ENCODE measurements around the gene CCDC122. TPM values are rescaled to one million over a fixed set of nuclear protein-coding genes. Genes with fewer than 3 reads are reported as not detected.

Gene CCDC122
- total and polyA plus RNA-seq, 9 of the 15 experiments (the other 6 are each of a cell fraction or from before 2014, with no cell fraction given), result not detected

DNA sequence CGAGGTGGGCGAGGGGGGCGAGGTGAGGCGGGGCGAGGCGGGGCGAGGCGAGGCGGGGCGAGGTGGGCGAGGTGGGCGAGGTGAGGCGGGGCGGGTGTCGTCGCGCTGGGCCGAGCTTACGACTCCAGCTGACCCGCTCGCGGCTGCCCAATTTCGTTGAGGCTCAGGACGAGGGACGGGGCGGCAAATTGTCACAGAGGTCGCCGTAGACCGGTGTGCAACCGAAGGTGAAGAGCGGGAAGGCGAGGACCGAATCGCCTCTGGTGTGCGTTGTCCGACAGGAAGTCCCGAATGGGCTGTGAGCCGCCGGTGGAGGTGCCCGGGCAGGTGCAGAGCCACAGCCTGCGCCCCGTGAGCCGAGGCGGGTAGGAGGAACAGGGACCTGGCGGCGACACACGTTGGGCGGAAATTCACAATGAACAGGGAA is 228 bp upstream of the CCDC122 start, which contains the start of gene LACC1:
LACC1 (plus strand) TSS at position 150 of the 427 bp plus-strand sequence. CDS start 1,082 bp downstream, outside the sequence.
- 7% methylated on average over 3 of the region's 48 CpGs for WGBS (ENCODE audit: insufficient coverage, low coverage, missing lambda C conversion rate)
- Histone ChIP-seq H3K27me3 (ENCODE audit: control insufficient read depth in 2 of 2, insufficient read depth in 2 of 2, low read length in 2 of 2) (no peaks in the 10 kb centered on the region), H3K4me1 (replicated peaks in 1 of 2; ENCODE audit: control insufficient read depth in 2 of 2, insufficient read depth in 2 of 2, low read length in 2 of 2) (no peaks in the 10 kb centered on the region; a peak in 1 of 5 replicates), H3K27ac (ENCODE audit: extremely low read depth, low read depth, low read length) (no peak within 1 kb of the TSS), H3K4me3 (no peak within 1 kb of the TSS), H3K9me3 (replicated peaks; ENCODE audit: control insufficient read depth, insufficient read depth, low read depth, low read length) (no peaks in the 10 kb centered on the region), H3K36me3 (ENCODE audit: control insufficient read depth, insufficient read depth, low read length) (no peaks in the 10 kb centered on the region), H3K79me2 (ENCODE audit: control insufficient read depth, insufficient read depth, low read length) (no peaks in the 10 kb centered on the region), H3K4me2 (ENCODE audit: insufficient read depth, low read length) (no peak within 1 kb of the TSS), H3K9ac (ENCODE audit: insufficient read depth in 1 of 2, low read depth in 2 of 2, low read length in 2 of 2) (no peak within 1 kb of the TSS), H4K20me1 (replicated peaks; ENCODE audit: control insufficient read depth, insufficient read depth, low read length) (no peaks in the 10 kb centered on the region), H2AFZ (ENCODE audit: low read depth, low read length) (no peak within 1 kb of the TSS), H3K9me1 (ENCODE audit: control insufficient read depth, insufficient read depth, low read length) (no peaks in the 10 kb centered on the region)
- intact Hi-C loops (cut with micrococcal nuclease) (no loop called here), in situ Hi-C loops (cut with MboI) (no loop called here)
- FAIRE-seq (no peak), DNase-seq (ENCODE audit: extremely low read depth in 1 of 4, low spot score in 3 of 4) (no peak), ATAC-seq (no peak)
- POLR2A ChIA-PET, result no interaction called here
- BruUV-seq (replicated peaks), result no TSS peak
- no peak for TF ChIP-seq HDAC3 (IDR thresholded peaks at IDR 0.05; ENCODE audit: borderline replicate concordance, partially characterized antibody)
- no peak for TF ChIP-seq ZNF23 (CRISPR knock-in tag; IDR thresholded peaks at IDR 0.05)
- no peak for TF ChIP-seq ZNF780A (CRISPR knock-in tag; IDR thresholded peaks at IDR 0.05)
- no peak for TF ChIP-seq HNRNPUL1 (IDR thresholded peaks at IDR 0.05; ENCODE audit: low read length)
- no peak for TF ChIP-seq ZNF146 (CRISPR knock-in tag; IDR thresholded peaks at IDR 0.05; ENCODE audit: unreplicated experiment)
- no peak for TF ChIP-seq SNRNP70 (optimal IDR thresholded peaks at IDR 0.05; ENCODE audit: low read depth, low read length)
- TF ChIP-seq ZBTB40 (IDR thresholded peaks at IDR 0.05), result no peak
- no peak for TF ChIP-seq ZBTB40 (CRISPR knock-in tag; IDR thresholded peaks at IDR 0.05)
- TF ChIP-seq RBM39 (optimal IDR thresholded peaks at IDR 0.05; ENCODE audit: low read depth, low read length), result no peak
- TF ChIP-seq JUND (IDR thresholded peaks at IDR 0.05; ENCODE audit: borderline replicate concordance, low read depth, low read length), result no peak
- no peak for TF ChIP-seq JUND (tag; IDR thresholded peaks at IDR 0.05; ENCODE audit: borderline replicate concordance, low read depth, low read length)
- no peak for TF ChIP-seq CBFA2T3 (IDR thresholded peaks at IDR 0.05)
- TF ChIP-seq KDM4B (IDR thresholded peaks at IDR 0.05; ENCODE audit: borderline replicate concordance in 2 of 2, low read depth in 1 of 2), result no peak
- CTCF ChIA-PET (ENCODE audit: low intra/inter-chr PET ratio), result no interaction called here

Measured in K562 (cell line).